ENCODE measurements around the gene DYRK1B. TPM values are rescaled to one million over a fixed set of nuclear protein-coding genes. Genes with fewer than 3 reads are reported as not detected.
"Not testable (repeated sequence)": the region's sequence is repeated elsewhere in the genome, so short reads cannot be mapped to it uniquely, and the experiment has no call there.

The DYRK1B gene
- 10 to 100 TPM; 15.8 to 17.3 TPM for total RNA-seq

DNA sequence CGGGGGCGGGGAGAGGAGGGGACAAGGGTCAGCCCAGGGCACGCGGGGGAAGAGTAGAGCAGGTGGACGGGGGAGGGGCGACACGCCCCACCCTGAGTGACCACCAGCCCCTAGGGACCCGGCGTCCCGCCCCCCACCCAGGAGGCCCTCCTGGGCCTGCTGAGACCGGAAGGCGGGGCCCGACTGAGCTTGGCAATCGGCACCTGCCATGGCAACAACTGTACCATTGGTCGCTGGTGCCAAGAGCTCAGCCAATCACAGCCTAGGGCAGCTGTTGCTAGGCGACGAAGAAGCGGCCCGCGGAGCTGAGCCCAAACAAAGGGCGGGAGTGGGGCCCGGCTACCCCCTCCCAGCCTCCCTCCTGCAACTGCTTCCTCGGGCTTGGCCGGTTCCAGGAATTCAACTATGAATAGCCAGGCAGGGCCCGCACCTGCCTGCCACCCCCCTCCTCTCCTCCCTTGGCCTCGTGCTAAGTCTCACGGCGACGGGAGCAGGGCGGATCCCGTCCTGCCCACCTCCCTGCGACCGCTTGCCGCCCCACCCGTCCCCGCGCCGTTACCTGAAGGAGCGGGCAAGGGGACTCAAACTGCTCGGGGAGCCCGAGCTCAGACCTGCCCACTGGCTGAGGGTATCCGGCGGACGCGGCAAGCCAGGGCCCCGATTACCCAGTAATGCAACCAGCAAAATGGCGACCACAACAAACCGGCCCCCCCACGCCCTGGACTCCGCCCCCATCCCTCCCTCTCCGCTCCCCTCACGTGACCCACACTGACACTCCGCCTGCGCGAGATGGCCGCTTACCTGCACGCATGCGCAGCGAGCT lies at the start of gene DYRK1B:
TSS of gene DYRK1B (minus strand) at position 699 of the 823 bp plus-strand sequence. CDS start 2,295 bp downstream, outside the sequence.
- ATAC-seq (ENCODE audit: low read depth) (peak; percentile 86), DNase-seq (peak; percentile 94)
- H3K27ac Mint-ChIP-seq, result peak within 1 kb of the TSS; percentile 91
- POLR2A ChIA-PET, result interaction anchor here (0.6 to 2.1 kb wide), 10 partner anchors 9 to 737 kb away, joined by 3 to 38 read pairs (median 6); partner anchors contain the start of genes FBL, PSMC4 and RPS16
- no peaks in the 10 kb centered on the region for H3K27me3 Mint-ChIP-seq
- peaks cover 23% of the 10 kb centered on the region for H3K36me3 Mint-ChIP-seq
- peak within 1 kb of the TSS; percentile 77 for H3K4me3 Mint-ChIP-seq
- H3K4me1 Mint-ChIP-seq, result peaks cover 27% of the 10 kb centered on the region
- H3K9me3 Mint-ChIP-seq, result no peaks in the 10 kb centered on the region

DNA sequence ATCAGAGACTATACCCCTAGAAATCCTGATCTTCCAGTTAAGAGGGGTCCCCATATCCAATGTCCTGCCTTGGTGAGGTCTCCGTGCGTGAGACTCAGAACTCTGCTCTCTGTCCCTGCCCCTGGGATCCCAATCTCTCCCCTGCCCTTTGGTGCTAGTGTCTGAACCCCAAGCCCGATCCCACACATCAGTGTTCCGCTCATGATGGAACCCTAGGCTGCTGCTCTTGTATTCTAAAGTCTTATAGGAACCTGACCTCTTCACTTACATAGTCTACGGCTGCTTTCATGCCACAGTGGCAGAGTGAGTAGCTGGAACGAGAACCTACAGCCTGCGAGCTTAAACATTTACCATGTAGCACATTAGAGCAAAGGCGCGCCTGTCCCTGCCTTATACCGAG lies 48.7 kb upstream of the DYRK1B start:
- H3K4me1 Mint-ChIP-seq; H3K27me3 Mint-ChIP-seq; H3K27ac Mint-ChIP-seq; H3K36me3 Mint-ChIP-seq; H3K9me3 Mint-ChIP-seq; ATAC-seq (ENCODE audit: low read depth); DNase-seq; H3K4me3 Mint-ChIP-seq; POLR2A ChIA-PET: not testable (repeated sequence)

DNA sequence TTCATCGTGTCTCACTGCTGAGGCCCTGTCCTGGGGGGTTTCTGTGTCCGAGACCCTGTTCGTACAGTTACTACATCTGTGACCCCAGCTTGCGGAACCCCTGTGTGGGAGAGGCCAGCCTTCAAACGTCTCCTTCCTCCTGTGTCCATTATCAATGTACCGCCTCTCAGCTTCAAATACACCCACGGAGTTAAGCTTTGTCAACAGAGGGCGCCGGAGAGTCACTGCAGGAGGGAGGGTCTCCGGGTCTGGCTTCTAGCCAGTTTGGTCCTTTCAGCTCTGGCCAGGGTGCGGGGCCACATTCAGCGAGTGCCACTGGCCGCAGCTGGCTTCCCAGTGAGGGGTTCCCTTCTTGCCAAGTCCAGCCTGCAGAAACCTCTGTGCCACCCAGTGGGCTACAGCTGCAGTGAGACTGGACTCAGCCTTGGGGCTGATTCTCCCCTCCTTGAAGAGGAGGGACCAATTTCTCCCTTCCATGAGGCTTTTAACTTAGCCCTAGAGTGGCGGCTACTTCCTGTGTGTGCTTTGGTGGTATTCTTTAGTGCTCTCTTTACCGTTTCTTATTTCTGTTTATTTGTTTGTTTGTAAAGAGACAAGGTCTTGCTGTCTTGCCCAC lies 47.6 kb upstream of the DYRK1B start:
- H3K36me3 Mint-ChIP-seq, H3K4me1 Mint-ChIP-seq, POLR2A ChIA-PET, H3K27me3 Mint-ChIP-seq, H3K9me3 Mint-ChIP-seq, H3K4me3 Mint-ChIP-seq: not testable (repeated sequence)
- peak overlapping the region; percentile 54 for H3K27ac Mint-ChIP-seq
- peak; percentile 84 for ATAC-seq (ENCODE audit: low read depth)
- DNase-seq, result peak; percentile 53

DNA sequence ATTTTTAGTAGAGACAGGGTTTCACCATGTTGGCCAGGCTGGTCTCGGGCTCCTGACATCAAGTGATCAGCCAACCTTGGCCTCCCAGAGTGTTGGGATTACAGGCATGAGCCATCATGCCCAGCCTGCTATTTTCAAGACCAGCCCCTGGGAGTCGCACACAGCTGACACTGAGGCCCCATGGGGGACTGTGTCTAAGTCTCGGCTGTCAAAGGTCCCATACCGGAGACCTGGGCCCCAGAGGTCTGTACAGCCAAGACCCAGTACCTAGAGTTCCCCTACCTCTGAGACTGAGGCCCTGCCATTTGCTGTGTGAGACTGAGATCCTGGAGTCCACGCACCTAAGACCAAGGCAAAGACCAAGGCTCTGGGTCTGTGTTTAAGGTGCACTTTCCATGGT lies 46.3 kb upstream of the DYRK1B start:
- H3K4me1 Mint-ChIP-seq; H3K27me3 Mint-ChIP-seq; DNase-seq; ATAC-seq (ENCODE audit: low read depth); POLR2A ChIA-PET; H3K4me3 Mint-ChIP-seq; H3K36me3 Mint-ChIP-seq; H3K27ac Mint-ChIP-seq; H3K9me3 Mint-ChIP-seq: not testable (repeated sequence)

DNA sequence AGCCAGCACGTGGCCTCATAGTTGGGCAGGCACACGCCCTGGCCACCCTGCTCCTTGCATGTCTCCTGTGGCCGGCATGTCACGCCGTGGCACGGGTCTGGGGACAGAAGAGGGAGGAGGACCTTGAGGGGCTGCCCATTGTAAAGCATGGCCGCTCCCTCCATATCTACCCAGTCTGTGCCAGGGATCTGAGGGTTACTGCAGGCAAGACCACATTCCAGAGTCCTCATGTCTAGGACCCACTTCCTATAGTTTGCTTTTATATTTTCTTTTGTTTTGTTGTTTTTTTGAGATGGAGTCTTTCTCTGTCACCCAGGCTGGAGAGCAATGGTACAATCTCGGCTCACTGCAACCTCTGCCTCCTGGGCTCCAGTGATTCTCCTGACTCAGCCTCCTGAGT lies 45.8 kb upstream of the DYRK1B start:
- DNase-seq; POLR2A ChIA-PET; H3K36me3 Mint-ChIP-seq; H3K27me3 Mint-ChIP-seq; H3K9me3 Mint-ChIP-seq; ATAC-seq (ENCODE audit: low read depth); H3K27ac Mint-ChIP-seq; H3K4me3 Mint-ChIP-seq; H3K4me1 Mint-ChIP-seq: not testable (repeated sequence)

DNA sequence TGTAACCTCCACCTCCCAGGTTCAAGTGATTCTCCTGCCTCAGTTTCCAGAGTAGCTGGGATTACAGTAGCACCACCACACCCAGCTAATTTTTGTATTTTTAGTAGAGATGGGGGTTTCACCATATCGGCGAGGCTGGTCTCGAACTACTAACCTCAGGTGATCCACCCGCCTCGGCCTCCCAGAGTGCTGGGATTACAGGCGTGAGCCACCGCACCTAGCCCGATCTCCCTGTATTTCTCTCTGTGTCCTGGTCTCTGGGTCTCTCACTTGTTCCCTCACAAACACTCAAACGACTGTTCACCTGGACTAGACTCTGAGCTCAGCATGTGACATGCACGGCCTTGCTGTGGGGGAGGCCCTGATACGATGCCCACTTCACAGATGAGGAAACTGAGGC lies 44.9 kb upstream of the DYRK1B start:
- H3K4me1 Mint-ChIP-seq; POLR2A ChIA-PET; H3K4me3 Mint-ChIP-seq; H3K27ac Mint-ChIP-seq; ATAC-seq (ENCODE audit: low read depth); H3K27me3 Mint-ChIP-seq; DNase-seq; H3K9me3 Mint-ChIP-seq; H3K36me3 Mint-ChIP-seq: not testable (repeated sequence)

DNA sequence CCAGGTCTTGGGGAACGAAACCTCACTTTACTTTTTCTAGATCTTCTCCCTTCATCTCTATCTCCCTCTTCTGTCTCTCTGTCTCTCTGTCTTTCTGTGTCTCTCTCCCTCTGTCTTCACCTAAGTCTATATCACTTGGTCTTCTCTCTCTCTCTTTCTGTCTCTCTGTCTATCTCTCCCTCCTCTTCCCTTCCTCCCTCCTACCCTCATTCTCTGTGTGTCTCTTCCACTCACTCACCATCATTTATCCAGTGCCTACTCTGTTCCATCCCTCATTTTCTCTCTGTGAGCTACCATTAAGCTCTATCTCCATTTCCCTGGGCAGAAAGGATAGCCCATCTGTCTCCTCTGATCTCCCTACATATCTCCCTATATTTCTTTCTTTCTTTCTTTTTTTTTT lies 44.4 kb upstream of the DYRK1B start:
- Mint-ChIP-seq H3K4me3 (no peak overlapping the region), H3K36me3 (no peaks in the 10 kb centered on the region), H3K27me3 (no peaks in the 10 kb centered on the region), H3K27ac (peak overlapping the region; percentile 19), H3K9me3 (no peaks in the 10 kb centered on the region), H3K4me1 (no peaks in the 10 kb centered on the region)
- ATAC-seq (ENCODE audit: low read depth) (no peak), DNase-seq (no peak)
- POLR2A ChIA-PET, result no interaction called here

DNA sequence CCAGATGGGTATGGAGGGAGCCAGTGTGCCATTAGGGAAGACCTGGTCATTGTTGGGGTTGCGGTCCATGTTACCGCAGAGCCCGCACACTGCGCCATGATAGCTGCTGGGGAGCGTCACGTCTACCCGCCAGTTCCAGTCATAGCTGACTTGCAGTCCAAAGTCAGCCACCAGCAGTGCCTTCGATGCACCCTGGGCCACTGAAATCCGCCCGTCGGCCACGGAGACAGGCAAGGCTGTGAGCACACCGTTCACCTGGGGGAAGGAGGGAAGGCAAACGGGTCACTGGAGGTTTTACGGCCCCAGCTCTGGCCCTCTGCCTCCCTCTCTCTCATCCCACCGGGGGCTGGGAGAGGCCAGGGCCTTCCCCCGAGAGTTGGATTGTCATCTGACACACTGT lies 44.0 kb upstream of the DYRK1B start:
- POLR2A ChIA-PET; H3K9me3 Mint-ChIP-seq; H3K27ac Mint-ChIP-seq; H3K27me3 Mint-ChIP-seq; H3K4me1 Mint-ChIP-seq; H3K4me3 Mint-ChIP-seq; H3K36me3 Mint-ChIP-seq; DNase-seq; ATAC-seq (ENCODE audit: low read depth): not testable (repeated sequence)

DNA sequence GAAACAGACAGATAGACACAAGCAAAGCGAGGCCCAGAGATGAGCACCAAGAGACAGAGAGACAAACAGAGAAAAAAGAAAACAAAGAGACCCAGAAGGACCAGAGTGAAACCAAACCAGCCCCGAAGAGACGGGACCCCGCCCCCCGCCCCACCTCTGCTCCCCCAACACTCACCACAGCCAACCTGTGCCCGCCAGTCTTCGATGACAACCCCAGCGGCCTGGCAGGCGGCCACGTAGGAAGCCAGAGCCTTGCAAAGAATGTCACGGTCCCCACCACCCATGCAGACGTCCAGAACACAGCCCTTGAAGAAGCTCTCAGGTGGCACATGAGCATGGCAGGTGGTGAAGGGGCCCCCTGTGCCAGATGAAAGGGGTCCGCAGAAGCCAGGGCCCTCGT lies 43.5 kb upstream of the DYRK1B start:
- H3K4me3 Mint-ChIP-seq; DNase-seq; H3K4me1 Mint-ChIP-seq; ATAC-seq (ENCODE audit: low read depth); H3K27ac Mint-ChIP-seq; H3K36me3 Mint-ChIP-seq; POLR2A ChIA-PET; H3K9me3 Mint-ChIP-seq; H3K27me3 Mint-ChIP-seq: not testable (repeated sequence)

DNA sequence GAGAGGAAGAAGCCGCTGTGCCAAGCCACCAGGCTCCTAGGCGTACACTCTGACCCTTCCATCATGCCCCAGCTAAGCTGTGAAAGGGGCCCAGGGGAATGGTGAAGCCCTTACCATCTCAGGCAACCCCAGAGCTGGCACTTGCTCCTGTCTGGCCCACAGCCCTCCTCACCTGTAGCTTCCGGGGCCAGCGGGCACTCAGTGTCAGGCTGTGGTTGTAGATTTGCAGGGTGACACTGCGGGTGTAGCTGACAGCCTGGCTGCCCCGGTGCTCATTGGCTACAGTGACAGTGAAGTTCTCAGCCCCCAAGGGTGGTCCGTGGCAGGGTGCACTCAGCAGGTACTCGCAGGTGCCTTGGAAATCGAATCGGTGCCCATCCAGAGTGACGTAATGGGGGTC lies 42.5 kb upstream of the DYRK1B start:
- H3K36me3 Mint-ChIP-seq; DNase-seq; H3K9me3 Mint-ChIP-seq; H3K4me3 Mint-ChIP-seq; H3K27me3 Mint-ChIP-seq; ATAC-seq (ENCODE audit: low read depth); H3K4me1 Mint-ChIP-seq; POLR2A ChIA-PET: not testable (repeated sequence)
- H3K27ac Mint-ChIP-seq, result peak overlapping the region; percentile 8

DNA sequence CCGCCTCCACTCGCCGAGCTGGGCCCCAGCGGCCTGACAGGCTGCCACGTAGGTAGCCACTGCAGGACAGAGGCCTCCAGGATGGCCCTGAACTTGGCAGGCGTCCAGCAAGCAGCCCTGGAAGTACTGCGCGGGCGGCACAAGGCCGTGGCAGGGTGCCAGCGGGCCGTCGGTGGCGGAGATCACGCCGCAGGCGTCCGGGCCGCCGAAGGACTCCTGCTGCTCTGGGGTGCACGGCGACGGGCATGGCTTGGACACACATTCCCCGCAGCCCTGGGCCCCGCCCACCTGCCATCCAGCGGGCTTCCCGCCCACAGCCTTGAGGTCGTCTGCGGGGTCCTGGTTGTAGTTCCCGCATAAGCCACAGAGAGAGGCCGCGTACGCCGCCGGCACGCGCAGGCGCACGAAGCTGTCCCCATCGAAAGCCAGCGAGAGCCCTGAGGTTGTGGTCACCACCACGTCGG lies 41.5 kb upstream of the DYRK1B start:
- DNase-seq; H3K36me3 Mint-ChIP-seq; ATAC-seq (ENCODE audit: low read depth); H3K27ac Mint-ChIP-seq; H3K9me3 Mint-ChIP-seq; H3K4me3 Mint-ChIP-seq; H3K4me1 Mint-ChIP-seq; POLR2A ChIA-PET; H3K27me3 Mint-ChIP-seq: not testable (repeated sequence)

DNA sequence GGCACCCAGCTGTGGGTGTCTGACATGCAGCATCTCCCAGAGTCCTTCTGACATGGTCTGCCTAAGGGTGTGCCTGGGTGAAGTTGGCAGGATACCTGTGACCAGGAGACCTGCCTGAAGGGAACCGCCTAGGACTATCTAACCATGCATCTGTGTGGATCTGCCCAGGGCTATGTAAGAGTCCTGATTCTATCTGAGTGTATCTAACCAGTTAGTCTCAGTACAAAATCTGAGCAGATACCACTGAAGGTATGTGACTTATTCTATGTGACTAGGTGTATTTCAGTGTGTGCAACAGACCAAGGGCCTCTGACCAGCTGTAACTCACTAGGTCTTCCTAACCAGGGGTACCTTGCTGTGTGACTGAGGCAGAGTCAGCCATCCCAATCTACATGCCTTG lies 40.4 kb upstream of the DYRK1B start:
- Mint-ChIP-seq H3K27ac (no peak overlapping the region), H3K9me3 (no peaks in the 10 kb centered on the region), H3K4me1 (no peaks in the 10 kb centered on the region), H3K27me3 (no peaks in the 10 kb centered on the region), H3K36me3 (no peaks in the 10 kb centered on the region), H3K4me3 (no peak overlapping the region)
- ATAC-seq (ENCODE audit: low read depth), result no peak
- POLR2A ChIA-PET, result no interaction called here
- DNase-seq, result no peak

DNA sequence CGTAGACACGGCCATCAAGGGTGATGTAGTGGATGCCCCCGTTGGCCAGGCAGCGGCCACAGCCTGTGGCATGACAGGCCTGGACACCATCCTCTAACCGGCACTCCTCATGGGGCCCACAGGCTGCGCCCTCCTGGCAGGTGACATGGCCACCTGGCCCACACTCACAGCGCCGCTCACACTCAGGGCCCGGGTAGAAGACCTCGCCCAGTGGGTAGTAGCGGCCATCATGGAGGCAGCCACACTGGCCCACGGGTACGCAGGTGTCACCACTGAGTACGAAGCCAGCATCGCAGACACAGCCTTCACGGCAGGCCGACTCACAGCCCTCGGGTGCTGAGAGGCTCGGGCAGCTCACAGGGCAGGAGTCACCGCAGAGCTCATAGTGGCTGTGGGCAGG lies 39.4 kb upstream of the DYRK1B start:
- no peak overlapping the region for H3K27ac Mint-ChIP-seq
- H3K27me3 Mint-ChIP-seq, result no peaks in the 10 kb centered on the region
- POLR2A ChIA-PET, result no interaction called here
- H3K4me1 Mint-ChIP-seq, result no peaks in the 10 kb centered on the region
- ATAC-seq (ENCODE audit: low read depth) (no peak), DNase-seq (no peak)
- no peak overlapping the region for H3K4me3 Mint-ChIP-seq
- H3K36me3 Mint-ChIP-seq, result no peaks in the 10 kb centered on the region
- no peaks in the 10 kb centered on the region for H3K9me3 Mint-ChIP-seq

Measured in activated naive CD8-positive, alpha-beta T cell treated with anti-CD3 and anti-CD28 coated beads, Interleukin-2, amount 10 ng/mL, durations not matched to agents 7 days and 5 days (primary cell).